Keratinocyte (primary cell): ENCODE data around the gene ARL6IP6.

Source experiments
- EZH2 ChIP-seq: IDR thresholded peaks from one replicate; pipeline ENCODE4 v1.6.1; 2012; ENCODE audit warnings: inconsistent platforms, mild to moderate bottlenecking, low read length, moderate library complexity
- TF ChIP-seq, protein P1 (sequence below), 3 experiments: IDR thresholded peaks in 1 of 3; conservative IDR thresholded peaks in 1 of 3; optimal IDR thresholded peaks in 1 of 3; 2 replicates in 2 of 3; 3 replicates in 1 of 3; pipeline versions ENCODE3 to v1.5.1; 2011; ENCODE audit warnings: low read length in 3 of 3, mild to moderate bottlenecking in 3 of 3, moderate library complexity in 2 of 3, control low read depth in 1 of 3, inconsistent platforms in 1 of 3; ENCODE audit not compliant: insufficient read depth in 2 of 3; ENCODE audit errors: extremely low read depth in 1 of 3

DNA sequence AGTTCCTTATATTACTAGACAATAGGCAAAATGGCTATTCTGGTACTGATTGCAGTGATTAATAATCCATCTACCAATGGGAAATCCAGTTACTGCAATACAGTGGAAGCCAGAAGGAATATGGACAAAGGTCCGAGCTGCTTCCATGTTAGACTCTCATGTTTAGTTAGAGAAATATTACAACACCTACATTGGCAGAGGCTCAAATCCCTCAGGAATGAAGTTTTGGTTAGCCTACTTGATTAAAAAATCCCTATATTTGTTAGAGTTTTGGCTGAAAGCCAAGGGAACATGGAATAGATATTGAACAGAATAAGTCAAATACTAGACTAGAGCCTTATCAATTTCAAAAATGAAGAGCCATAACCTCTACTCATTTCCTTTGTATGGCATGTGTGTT, 48.5 kb downstream of the ARL6IP6 start:
- TF ChIP-seq, protein P1, sequence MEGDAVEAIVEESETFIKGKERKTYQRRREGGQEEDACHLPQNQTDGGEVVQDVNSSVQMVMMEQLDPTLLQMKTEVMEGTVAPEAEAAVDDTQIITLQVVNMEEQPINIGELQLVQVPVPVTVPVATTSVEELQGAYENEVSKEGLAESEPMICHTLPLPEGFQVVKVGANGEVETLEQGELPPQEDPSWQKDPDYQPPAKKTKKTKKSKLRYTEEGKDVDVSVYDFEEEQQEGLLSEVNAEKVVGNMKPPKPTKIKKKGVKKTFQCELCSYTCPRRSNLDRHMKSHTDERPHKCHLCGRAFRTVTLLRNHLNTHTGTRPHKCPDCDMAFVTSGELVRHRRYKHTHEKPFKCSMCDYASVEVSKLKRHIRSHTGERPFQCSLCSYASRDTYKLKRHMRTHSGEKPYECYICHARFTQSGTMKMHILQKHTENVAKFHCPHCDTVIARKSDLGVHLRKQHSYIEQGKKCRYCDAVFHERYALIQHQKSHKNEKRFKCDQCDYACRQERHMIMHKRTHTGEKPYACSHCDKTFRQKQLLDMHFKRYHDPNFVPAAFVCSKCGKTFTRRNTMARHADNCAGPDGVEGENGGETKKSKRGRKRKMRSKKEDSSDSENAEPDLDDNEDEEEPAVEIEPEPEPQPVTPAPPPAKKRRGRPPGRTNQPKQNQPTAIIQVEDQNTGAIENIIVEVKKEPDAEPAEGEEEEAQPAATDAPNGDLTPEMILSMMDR (optimal IDR thresholded peaks at IDR 0.05 in 1 of 3, IDR thresholded peaks at IDR 0.05 in 1 of 3, conservative IDR thresholded peaks at IDR 0.05 in 1 of 3; ENCODE audit: extremely low read depth in 1 of 3, insufficient read depth in 2 of 3, low read length in 3 of 3), result no peak
- TF ChIP-seq EZH2, result no peak
